ENCODE data around the gene FADS1.
A peak's percentile ranks its signal among the peaks of the same experiment; 100 is the strongest.

The FADS1 gene

DNA sequence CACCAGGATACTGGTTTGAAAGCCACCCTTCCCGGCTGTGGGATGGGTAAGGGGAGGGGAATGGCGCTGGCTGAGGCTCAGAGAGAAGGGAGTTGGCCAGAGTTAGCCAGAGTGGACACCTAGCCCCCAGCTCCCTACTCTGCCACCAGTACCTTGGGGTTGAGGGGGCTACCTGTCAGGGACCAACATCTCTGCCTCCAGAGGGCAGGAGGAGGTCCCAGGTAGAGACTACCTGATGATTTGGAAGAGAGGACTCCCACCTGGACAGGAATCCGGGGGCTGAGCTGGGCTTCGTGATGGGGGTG is 60.7 kb downstream of the FADS1 start:
- DNase-seq: no peak

DNA sequence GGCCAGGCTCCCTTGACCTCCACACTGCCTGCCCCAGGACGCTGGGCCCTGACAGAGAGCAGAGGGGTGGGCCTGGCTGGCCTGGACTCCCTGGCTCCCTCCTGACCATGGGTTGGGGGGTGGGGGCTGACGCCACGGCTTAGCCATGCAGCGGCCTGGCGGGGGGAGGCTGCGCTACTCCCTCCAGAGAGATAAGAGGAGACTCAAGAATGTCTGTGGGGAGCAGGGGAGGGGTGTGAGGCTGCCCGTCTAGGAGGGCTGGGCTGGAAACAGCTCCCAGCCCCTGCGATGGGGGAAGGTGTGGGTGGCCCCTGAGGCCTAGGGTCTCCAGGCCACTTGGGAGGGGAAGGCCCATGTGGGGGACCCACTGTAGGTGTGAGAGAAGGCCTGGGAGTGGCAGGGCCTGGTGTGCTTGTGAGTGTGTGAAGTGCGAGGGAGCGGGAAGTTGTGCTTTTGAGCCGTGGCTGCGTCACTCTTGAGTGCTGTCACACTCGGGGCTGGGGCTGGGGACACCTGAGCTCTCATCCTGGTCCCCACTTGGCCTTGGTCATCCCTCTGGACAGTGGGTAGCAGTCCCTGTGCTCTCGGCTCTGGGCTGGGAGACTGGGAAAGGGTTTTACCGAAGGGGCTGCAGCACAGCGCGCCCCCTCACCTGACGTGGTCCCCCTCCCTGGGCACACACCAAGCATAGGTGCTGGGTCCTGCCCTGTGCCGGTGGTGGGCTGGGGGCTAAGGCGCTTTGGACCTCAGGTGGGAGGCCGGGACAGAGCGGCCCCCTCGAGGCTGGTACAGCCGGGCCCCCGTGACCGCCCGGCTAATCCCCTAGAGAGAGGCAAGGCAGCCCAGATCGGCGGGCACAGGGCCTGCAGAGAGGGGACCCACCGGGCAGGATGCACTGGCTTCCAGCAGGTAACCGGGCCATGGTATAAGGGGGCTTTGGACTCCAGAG is 62.0 kb downstream of the FADS1 start:
- peak; percentile 48 for DNase-seq

DNA sequence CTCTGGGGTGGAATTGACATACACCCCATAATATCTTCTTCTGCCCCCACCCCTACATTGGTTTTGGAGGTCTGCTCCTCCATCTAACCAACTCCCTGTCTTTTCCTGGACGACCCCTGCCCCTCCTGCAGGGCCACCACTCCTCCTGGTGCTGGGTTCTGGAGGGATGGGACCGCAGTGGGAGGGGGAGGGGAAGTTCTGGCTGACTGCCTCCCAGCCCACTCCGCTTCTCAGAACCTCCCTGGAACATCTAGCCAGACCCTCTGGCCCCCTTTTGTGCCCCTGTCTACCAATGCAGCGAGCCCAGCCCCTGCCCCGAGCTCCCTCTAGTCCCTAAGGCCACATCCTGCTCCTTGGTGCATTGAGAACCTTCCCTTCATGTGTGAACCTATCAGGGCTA is 63.1 kb downstream of the FADS1 start:
- DNase-seq: no peak

DNA sequence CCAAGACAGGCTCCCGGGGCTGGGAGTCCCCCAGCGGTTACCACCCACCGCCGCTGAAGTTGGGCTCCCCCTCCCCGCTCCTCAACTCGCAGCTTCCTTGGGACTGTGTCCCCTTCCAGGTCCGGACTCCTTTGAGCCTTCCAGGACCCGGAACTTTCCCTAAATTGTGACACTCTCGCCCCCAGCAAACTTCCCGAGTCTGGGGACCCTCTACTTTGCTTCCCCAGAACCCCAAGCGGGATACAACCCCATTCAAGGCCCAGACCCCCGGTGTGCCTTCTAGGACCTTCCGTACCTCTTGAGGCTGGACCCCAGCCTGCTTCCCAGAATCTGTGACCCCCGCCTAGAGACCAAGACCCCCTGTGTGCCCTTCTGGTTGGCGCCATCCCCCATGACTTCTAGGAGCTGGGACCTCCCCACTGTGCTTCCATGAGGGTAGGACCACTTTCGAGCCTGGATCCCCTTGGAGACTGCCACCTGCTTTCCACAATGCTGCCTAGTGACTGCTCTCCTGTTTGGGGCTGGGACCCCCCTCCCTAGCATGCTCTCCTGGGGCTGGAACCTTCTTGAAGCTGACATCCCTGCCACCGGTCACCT is 63.8 kb downstream of the FADS1 start:
- no peak for DNase-seq

DNA sequence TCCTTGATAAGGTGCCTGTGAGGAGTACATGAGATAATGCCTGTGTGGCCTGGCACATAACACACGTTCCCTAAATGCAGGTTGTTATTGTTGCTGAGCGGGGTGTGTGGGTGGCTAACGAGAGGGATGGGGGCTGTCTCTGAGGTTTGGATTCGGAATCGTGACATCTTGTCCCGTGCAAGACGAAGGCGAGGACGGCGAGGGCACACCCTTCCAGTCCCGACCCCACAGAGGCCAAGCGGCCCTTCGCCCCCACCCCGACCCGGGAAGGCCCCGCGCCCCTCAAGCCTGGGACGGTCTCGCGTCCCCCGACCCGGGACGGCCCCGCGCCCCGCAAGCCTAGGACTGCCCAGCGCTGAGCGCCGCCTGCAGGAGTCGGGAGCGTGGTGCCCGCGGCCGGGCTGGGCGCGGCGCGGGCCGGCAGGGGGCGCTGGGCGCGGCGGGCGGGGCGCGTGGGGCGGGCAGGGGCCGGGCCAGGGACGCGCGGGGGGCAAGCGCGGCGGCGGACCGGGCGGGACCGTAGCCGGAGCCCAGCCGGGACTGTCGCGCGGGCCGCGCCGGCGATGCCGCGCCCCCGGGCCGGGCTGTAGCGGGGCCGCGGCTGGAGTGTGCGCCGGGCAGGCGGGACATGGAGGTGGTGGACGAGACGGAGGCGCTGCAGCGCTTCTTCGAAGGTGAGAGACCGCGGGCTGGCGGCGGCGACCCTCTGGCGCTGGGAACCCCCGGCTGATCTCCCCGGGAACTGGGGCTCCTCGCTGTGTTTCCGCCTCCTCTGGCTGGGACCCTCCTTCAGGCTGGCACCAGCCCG is 64.5 kb downstream of the FADS1 start, which contains the start of gene MYRF:
MYRF (plus strand) TSS at position 520 of the 808 bp plus-strand sequence; CDS start at position 629, 109 bp downstream.
- peak; percentile 39 for DNase-seq

DNA sequence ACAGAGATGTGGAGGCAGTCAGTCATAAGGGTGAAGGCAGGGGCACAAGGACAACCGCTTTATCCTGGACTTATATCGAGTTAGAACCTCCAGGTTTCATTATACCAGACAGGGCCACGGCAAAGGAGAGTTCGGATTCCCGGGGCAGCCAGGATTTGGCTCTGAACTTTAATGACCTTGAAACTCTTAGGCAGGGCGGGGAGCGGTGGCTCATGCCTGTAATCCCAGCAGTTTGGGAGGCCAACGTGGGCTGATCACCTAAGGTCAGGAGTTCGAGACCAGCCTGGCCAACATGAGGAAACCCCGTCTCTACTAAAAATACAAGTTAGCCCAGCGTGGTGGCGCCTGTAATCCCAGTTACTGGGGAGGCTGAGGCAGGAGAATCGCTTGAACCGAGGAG is 65.4 kb downstream of the FADS1 start:
- no peak for DNase-seq

DNA sequence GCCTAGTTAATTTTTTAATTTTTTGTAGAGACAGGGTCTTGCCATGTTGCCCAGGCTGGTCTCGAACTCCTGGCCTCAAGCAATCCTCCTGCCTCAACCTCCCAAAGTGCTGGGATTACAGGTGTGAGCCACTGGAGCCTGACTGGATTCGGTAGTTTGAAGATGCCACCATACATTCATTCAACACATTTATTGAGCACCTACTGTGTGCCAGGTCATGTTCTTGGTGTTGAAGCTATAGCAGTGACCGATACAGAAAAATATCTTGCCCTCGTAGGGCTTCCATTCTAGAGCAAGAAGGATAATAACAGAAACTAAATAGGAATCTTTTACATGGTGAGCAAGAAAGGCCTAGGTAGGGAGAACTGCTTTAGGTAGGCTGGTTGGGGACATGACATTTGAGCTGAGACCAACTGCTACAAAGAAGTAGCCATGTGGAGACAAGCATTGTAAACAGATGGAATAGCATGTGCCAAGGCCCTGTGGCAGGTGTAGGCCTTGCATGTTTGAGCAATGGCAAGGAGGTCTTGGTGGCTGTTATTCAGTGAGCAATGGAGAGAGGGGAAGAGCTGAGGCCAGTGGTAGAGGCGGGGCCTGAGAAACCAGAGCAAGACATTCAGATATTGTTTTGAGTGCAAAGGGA is 66.1 kb downstream of the FADS1 start:
- DNase-seq: no peak
